AG09309 (cell line): ENCODE results near the gene RRP1.

Experiments used
- DNase-seq: peaks from one replicate; pipeline ENCODE4 v3.0.0-alpha.2; 2010; ENCODE audit warnings: low read depth
- H3K4me3 ChIP-seq: 2 replicates; pipeline ENCODE4 v1.5.1; 2011; ENCODE audit warnings: mild to moderate bottlenecking, low read depth, low read length, moderate library complexity; ENCODE audit not compliant: control insufficient read depth
- CTCF ChIP-seq: IDR thresholded peaks from 2 replicates; pipeline ENCODE4 v1.5.1; 2011; ENCODE audit warnings: mild to moderate bottlenecking, low read depth, low read length, inconsistent platforms; ENCODE audit not compliant: insufficient read depth, control insufficient read depth; ENCODE audit errors: missing control alignments

RRP1 gene

GRCh38 chr21:43848771-43849170 lies 59.4 kb downstream of the RRP1 start:
- TF ChIP-seq CTCF, result no peak
- H3K4me3 ChIP-seq, result no peak overlapping the region
- DNase-seq, result no peak

- TF ChIP-seq CTCF, result no peak
- no peak overlapping the region for H3K4me3 ChIP-seq
- no peak for DNase-seq
Observed at GRCh38 chr21:43849532-43850299, 60.3 kb downstream of the RRP1 start.

- H3K4me3 ChIP-seq, result no peak overlapping the region
- no peak for TF ChIP-seq CTCF
- DNase-seq, result no peak
Observed at GRCh38 chr21:43850728-43851295, 61.4 kb downstream of the RRP1 start.

- TF ChIP-seq CTCF, result no peak
- DNase-seq, result no peak
- H3K4me3 ChIP-seq, result no peak overlapping the region
Observed at GRCh38 chr21:43851593-43851992, 62.2 kb downstream of the RRP1 start.

GRCh38 chr21:43853851-43854772 lies 64.7 kb downstream of the RRP1 start:
- no peak for DNase-seq
- no peak for TF ChIP-seq CTCF
- H3K4me3 ChIP-seq, result no peak overlapping the region
